Ecto neural progenitor cell (in vitro differentiated cells): ENCODE measurements around the gene TUBG2.
"Not testable (repeated sequence)": the region's sequence is repeated elsewhere in the genome, so short reads cannot be mapped to it uniquely, and the experiment has no call there.

Experiments used
- DNase-seq: peaks from one replicate; pipeline ENCODE4 v3.0.0-alpha.2; 2018; ENCODE audit warnings: low spot score

The TUBG2 gene

DNA sequence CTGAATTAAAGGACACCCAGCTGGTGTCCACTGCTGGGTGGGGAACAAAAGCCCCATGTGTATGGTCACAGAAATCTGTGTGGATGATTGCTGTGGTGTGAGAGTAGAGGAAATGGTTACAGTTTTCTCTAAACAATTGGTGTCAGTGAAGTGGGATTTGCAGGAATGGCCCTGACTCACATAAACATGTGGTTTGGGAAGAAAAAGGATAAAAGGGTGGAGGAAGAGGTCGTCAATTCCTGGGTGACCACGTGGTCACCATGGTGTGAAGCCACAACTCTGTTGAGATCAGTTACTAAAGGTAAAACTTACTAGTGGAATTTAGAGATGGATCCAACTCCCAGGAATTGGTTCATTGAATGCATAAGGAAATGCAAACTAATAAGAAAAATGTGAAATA lies 3.6 kb upstream of the TUBG2 start:
- DNase-seq: no peak

DNA sequence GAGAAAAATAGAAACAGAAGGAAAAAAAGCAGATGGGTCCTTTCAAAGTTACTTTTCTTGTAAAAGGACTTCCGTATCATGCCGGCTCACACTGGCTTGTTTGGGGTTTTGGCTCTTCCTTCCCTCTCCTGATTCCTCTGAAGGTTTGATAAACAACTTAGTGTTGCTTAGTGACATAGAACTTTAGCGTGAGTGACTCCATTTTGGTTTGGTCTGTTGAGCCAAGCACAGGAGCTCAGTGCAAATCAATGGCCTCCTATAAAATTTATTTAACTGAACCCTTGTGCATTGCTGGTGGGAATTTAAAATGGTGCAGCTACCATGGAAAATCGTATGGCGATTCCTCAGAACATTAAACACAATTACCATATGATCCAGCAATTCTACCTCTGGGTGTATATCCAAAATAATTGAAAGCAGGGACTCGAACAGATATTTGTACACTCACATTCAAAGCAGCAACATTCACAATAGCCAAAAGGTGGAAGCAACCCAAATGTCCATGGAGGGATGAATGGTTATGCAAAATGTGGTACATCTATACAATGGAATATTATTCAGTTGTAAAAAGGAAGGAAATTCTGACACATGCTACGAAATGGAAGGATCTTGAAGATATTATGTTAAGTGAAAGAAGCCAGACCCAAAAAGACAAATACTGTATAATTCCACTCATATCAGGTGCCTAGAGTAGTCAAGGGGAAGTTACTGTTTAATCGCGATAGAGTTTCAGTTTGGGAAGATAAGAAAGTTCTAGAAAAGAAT lies 1.1 kb upstream of the TUBG2 start:
- no peak for DNase-seq

DNA sequence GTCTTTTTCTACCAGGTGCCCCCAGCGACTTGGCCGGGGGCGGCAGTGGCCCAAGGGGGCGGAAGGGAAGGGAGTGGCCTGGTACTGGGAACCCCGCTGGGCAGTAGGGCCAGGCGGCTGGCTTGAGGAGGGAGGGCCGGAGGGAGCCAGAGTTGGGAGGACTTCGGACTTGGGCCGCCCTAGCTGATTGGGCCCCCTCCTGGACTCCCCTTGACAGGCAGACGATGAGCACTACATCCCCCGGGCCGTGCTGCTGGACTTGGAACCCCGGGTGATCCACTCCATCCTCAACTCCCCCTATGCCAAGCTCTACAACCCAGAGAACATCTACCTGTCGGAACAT lies 819 bp downstream of the TUBG2 start:
- DNase-seq: not testable (repeated sequence)

DNA sequence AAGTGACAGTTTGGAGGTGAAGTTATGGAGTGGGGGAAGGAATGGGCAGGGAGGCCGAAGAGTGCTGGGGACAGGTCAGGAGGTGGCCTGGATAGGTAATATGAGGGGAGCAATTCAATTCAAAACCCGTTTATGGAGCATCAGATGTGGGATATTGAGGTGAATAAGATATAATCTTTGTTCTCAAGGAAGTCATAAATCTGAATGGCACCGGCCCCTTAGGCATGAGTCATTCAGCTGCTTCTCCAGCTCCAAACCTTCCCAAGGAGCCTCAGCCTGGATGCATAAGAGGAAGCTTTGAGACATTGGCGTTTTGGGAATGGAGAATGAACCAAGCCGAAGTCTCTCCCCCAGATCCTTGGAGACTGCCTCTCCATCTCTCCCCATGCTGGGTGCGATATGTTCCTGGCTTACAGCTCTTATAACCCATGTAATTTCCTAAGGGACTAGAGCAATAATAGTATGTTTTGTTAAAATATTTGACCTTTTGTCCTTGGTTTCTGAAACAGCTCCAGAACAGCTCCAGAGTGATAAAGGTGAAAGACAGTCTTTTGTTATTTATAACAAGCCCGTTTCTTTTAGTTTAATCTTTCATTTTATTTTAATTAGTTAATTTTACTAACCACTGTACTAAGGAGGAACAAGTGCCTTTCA lies 1.7 kb downstream of the TUBG2 start:
- DNase-seq: no peak

DNA sequence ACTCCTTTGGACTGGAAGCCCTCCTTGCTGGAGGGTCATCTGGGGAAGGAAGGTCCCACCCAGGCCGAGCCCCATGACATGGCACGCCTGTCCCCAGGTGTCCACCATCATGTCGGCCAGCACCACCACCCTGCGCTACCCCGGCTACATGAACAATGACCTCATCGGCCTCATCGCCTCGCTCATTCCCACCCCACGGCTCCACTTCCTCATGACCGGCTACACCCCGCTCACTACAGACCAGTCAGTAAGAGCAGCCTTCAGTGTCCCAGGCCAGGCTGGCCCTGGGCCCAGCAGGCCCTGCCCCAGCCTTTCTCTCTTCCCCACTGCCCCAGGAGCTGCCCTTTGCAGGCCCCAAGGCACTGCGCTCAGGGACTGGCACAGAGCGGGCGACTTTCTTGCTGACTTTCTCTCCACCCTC lies 6.5 kb downstream of the TUBG2 start:
- no peak for DNase-seq

DNA sequence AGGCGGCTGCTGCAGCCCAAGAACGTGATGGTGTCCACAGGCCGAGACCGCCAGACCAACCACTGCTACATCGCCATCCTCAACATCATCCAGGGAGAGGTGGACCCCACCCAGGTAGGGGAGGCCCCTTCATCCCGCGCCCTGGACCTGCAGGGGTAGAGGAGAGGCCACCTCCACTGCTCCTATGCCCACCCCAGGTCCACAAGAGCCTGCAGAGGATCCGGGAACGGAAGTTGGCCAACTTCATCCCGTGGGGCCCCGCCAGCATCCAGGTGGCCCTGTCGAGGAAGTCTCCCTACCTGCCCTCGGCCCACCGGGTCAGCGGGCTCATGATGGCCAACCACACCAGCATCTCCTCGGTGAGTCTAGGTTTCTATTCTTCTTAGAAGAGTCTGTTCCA lies 7.0 kb downstream of the TUBG2 start:
- not testable (repeated sequence) for DNase-seq

DNA sequence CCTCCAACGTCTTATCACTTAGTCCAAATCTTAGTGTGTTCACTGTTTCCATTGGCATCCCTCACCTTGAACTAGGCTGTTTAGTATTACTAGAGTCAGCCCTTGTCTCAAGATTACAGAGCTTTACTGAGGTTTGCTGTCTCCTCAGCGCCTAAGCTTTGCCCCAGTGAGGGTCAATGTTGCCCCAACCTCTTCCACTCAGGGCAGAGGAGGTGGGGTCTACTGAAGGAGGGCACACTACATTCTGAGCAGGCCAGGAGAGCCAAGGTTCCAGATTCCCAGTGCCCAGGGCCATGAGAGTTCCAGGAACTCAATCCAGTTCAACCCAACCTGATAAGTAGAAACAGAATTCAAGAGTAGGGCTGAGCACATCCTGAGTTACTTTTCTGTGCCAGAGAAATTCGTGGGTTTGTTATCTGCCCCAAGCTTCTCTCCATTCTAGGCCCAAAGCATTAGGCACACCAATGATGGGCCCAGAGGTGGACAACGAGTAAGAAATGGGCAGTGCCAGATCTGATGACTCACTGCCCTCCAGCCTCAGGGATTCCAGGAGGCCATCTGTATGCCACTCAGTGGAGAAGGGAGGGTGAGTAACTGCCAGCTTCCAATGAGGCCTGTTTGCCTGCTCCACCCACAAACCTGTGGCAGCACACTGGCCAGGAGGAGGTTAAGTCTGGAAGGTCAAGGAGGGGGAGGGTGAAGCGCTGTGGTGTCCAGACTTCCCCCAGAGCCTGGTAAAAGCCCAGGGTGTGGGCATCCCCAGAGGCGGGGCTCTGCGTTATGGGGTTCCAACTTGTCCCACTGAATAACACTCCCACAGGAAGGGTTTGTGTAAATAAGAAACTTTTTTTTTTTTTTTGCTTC lies 8.2 kb downstream of the TUBG2 start:
- no peak for DNase-seq

DNA sequence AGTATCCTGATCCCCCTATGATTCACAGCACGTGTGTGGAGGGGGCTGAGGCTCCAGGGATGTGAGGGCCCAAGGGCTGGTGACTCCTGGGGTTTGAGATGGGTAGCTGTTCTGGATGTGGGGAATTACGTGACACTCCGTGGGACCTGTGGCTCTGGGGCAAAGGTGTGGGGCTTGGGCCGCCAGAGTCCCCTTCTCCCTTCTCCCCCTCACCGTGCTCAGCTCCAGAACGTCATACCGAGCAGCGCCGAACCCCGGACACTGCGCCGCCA lies 10.6 kb downstream of the TUBG2 start:
- DNase-seq: no peak

DNA sequence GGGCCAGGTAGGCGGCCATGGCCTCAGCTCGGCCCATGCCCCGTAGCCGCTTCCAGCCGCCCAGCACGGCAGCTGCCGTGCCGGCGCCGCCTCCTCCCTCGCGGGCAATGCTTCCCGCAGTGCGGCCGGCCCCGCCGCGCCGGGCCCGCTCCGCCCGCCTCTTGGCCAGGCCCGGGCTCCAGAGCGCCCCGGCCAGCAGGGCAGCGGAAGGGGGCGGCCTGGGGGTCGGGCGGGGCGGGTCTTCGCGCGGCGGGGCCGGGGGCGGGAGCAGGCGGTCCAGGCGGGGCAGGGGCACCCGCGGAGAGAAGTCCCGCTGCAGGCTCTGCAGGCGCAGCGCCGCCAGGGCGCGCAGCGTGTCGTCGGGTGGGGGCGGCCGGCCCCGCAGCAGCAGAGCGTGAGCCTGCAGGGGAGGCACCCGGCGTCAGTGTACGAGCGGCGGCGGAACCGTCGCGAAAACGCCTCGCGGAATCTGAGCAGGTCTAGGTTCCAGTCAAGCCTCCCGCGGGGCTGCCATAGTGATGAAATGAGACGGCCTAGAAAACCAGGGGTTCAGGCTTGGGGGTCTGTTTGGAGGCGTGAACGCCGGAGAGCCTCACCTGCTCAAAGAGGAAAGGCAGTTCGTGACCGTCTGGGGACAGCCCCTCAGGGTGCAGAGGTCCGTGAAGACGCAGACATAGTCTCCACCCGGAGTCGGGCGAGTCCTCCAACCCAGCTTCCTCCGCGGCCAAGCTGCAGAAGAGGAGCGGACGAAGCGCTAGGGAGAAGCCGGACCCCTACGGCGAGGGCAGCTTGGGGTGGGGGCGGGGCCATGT lies 11.1 kb downstream of the TUBG2 start:
- DNase-seq: peak; percentile 83

DNA sequence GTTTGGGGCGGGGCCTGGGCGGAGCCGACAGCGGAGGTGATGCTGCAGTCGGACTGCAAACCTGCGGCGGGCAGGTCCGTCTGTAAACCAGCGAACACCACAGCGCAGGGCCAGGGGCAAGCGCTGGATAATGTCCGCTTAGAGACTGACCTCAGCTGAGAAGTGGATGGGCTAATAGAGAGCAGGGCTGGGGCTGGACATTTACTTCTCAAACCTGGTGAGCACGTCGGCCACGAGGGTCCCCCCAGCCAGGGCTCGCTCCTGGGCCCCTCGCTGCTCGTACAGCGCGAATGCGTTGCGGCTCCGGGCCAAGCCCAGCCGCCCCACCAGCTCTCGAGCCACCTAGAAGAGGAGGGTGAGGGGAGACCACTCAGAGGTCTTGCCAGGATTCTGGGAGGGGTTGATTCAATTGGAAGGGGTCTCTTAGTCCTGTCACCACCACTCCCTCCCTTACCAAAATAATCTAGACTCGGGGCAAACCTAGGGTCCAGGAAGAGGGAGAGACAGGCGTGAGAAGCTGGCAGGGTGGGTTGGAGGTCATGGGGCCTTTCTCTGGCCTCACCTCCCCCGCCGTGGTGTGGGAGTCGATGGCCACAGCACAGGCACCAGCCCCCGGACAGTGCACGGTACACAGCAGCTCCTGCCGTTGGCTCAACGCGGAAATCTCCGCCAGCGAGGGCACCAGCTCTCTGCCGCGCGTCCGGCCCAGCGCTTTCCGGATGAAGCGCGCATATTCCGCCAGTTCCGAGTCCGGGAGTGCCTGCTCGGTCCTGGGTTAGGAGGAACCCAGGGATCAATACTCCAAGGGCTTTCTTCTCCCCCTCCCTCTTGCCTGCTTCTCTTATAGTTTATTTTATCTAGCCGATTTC lies 11.9 kb downstream of the TUBG2 start:
- DNase-seq: peak; percentile 72

DNA sequence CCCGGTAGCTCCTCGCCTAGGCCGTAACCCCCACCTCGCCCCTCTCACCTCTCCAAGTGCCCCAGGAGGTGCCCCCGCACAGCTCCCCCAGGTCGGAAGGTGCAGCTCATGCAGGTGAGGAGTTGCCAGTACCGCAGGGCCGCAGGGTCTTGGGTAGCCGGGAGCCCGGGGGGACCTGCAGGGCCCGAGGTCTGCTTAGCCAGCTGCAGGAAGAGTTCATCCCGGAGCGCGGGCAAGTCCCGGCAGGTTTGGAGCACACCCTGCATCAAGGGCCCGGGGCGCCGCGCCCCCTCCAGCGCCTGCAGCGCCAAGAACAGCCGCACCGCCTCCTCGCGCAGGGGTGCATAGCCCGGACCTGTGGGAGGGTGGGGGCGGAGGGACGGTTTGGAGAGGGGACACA lies 13.0 kb downstream of the TUBG2 start:
- peak; percentile 77 for DNase-seq

DNA sequence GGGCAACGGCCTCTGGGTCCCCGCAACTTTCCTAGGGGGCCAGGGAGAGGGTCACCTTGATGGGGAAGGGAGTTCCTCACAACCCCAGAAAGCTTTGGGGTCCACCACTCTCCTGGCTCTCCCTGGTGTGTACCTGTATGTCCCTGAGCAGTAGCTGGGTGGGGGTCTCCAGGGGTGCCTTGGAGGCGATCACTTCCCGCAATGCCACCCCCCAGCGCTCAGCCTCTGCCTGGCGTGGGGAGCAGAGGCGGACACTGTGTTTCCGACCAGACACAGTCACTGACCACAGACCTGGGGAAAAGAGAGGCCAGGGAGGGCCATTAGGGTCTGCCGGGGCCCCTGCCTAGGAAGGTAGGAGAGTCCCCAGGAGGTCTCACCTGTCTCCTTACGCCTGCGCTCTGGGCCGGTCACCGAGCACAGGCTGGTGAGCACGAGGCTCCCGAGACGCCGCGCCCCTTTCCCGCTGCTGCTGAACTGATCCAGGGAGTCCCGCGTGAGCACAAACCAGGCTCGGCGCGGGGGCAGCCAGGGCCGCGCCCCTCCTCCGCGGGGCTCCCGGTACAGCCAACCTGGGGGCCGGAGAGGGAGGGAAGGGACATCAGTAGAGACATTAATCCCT lies 14.3 kb downstream of the TUBG2 start:
- DNase-seq: no peak

DNA sequence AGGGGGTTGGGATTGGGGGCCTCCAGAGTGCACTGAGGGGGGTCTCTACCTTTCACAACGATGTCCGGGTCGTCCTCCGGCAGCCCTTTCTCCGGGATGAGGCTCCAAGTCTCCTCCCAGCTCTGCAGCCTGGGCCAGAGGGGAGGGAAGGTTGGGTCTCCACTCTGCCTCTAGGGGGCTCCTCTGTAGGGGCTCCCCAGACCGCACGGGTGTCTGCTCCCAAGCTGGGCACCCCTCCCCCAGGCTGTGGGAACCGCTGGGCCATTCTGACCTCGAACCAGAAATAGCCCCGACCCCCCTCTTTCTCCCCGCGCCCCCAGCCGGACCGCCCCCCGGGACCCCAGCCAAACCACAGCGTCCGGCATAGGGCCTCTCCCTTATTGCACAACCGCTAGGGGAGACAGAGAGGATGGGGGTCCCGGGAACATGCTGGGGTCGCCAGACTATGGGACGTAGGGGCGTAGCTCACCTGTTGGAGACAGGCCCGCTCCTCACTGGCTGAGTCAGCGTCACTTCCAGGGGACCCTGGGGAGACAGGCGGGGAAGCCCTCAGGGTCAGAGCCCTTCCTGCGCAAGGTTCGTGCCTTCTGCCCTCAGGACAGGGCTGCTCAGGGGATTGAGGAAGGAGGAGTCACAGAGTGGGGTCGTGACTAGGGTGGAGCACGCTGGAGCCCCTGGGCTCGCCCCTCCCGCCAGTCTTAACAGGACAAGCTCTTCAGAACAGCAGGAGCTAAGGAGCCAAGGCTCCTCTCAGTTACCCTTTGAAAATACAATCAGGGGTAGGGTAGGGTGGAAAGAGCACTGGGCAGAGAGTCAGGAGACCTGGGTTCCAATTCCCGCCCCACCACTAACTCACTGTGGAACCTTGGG lies 15.0 kb downstream of the TUBG2 start:
- peak; percentile 84 for DNase-seq

DNA sequence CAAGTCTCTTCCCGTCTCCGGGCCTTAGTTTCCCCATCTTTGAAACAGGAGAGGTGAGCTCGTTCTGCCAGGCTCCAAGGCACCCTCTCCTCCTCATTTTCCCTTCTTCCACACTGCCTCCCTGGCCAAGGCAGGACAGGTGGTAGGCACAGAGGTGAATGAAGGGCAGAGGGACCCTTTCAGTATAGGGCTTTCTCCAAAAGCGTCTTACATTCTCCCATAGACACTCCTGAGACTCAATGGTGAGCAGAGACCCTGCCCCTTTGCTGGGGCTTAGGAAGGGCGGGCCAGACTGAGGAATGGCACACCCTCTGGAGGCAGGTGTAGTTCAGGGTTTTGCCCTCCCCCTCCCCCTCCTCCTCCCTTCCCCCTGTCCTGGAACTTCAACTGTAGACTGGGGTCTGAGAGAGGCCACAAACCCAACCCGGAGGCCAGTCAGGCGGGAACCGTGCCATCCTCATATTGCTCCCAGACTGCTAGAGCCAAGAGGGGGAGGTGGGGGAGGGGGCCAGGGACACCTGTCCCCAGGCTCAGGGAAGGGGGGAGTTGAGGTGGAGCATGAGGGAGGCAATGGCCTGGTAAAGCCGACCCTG lies 15.8 kb downstream of the TUBG2 start:
- DNase-seq: no peak

DNA sequence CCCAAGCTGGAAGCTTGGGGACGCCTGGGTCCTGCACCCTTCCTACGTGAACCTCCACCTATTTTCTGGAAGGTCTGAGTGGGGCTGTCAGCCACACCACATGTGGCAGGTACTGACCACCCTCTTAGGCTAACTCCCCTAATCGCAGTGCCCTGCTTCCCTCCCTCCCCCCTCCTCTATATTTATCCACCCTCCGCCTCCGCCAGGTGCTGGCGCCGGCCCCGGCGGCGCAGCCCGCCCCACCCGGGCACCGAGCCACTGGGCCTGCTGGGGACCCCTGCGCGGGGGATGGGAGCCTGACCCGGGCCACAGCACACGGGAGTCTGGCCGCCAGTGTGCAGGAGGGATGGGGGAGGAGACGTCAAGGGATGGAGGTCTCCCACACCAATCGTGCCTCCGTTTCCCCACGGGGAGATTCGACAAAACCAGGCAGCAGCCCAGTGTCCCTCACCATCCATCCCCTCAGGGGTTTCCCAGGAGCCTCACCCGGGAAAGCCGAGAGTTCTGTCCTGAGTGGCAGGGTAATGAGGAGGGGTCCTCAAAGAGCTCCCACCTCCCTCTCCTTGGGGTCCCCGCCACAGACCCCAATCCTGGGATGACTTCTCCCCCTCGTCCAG lies 16.4 kb downstream of the TUBG2 start:
- no peak for DNase-seq

DNA sequence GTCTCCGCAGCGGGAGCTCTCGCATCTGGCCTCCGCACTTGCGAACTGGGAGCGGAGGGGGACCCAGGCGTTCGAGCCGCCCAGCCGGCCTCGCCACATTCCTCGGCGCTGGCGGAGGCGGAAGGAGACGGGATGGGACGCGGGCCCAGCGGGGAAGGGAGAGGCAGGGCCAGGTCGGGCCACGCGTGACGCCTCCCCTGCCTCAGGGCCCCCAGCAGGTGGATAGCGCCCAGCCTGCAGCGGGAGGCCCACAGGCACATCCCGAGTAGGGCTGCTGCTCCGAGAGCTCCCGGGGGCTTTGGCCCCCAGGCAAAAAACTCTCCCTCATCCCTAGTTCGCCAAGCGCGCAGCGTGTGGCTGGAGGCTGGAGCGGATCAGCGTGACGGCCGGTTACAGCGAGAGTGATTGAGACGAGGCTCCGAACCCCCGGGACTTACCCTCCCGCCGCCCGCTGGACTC lies 16.9 kb downstream of the TUBG2 start:
- peak; percentile 83 for DNase-seq

DNA sequence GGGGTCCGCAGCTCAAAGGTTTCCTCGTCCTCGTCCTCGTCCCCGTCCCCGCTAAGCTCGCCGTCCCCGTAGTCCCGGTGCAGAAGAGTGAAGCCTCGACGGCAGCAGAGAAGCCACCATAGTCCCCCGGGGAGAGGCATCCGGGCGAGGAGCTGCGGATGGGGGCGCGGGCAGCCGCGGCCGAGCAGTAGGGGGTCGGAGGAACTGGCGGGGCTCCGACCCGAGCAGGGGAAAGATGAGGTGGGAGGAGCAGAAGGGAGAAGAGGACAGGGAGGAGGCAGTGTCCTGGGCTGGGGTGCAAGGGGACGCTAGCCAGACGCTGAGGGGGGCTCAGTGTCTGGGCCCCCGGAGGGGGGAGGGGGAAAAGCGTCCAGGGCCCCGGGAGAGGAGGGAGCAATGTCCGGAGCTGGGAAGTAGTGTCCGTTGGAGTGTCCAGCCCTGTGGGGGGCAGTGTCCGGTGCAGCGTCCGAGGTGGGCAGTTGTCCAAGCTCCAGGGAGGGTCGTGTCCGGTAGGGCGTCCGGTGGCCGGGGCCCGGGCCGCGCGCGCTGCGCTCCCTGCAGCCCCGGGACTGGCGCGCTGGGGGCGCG lies 17.4 kb downstream of the TUBG2 start, which contains the start of gene PLEKHH3:
TSS of gene PLEKHH3 (minus strand) at position 571 of the 588 bp plus-strand sequence. CDS start at position 140, 431 bp downstream.
- DNase-seq: no peak
